Retinal pigment epithelial cell (primary cell): ENCODE data around the gene FLVCR2.

Experiments
- DNase-seq: peaks from one replicate; pipeline ENCODE4 v3.0.0-alpha.2; 2010; ENCODE audit warnings: low read depth
- H3K4me3 ChIP-seq: 2 replicates; pipeline ENCODE4 v1.5.1; 2011; ENCODE audit warnings: mild to moderate bottlenecking, low read length, control low read depth, moderate library complexity
- TF ChIP-seq, protein P1 (sequence below): conservative IDR thresholded peaks from 2 replicates; pipeline ENCODE4 v1.5.1; 2011; ENCODE audit warnings: low read depth, low read length, control low read depth, inconsistent platforms

Gene FLVCR2

DNA sequence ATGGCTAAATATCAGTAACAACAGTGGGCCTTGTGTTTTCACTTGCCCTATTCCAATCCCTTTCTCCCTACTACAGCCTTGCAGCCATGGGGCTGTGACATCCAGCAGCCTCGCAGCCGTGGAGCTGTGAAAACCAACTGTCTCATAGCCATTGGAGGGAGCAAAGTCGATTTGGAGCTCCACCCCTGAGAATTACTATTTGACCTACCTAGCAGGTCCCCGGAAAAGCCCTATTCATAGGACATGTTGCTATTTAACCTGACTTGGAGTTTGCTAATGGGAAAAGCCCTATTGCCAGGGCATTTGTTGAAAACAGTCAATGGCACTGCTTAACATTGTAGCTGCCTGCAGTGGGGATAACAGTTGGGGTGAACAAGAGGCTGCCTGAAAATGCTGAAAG lies 49.0 kb downstream of the FLVCR2 start:
- no peak overlapping the region for H3K4me3 ChIP-seq
- TF ChIP-seq, protein P1, sequence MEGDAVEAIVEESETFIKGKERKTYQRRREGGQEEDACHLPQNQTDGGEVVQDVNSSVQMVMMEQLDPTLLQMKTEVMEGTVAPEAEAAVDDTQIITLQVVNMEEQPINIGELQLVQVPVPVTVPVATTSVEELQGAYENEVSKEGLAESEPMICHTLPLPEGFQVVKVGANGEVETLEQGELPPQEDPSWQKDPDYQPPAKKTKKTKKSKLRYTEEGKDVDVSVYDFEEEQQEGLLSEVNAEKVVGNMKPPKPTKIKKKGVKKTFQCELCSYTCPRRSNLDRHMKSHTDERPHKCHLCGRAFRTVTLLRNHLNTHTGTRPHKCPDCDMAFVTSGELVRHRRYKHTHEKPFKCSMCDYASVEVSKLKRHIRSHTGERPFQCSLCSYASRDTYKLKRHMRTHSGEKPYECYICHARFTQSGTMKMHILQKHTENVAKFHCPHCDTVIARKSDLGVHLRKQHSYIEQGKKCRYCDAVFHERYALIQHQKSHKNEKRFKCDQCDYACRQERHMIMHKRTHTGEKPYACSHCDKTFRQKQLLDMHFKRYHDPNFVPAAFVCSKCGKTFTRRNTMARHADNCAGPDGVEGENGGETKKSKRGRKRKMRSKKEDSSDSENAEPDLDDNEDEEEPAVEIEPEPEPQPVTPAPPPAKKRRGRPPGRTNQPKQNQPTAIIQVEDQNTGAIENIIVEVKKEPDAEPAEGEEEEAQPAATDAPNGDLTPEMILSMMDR, result no peak
- no peak for DNase-seq

DNA sequence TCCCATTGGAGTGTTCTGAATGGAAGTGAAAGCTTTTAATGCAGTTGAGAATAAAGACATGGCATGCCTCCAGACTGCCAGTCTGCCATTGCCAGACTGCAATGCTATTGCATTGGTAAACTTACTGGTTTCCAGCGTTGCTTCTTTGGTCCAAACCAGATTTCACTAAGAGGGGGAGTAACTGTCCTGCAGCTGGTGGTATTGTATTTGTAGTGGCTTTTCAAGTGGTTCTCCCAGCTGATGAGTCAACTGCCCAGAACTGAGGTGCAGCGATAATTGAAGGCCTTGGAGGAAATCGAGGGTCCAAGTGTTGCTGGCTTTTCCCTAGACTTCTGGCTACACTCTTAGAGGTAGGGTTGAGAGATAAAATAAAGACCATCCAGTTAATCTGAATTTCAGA lies 50.4 kb downstream of the FLVCR2 start:
- H3K4me3 ChIP-seq, result no peak overlapping the region
- TF ChIP-seq, protein P1, result no peak
- DNase-seq, result no peak

DNA sequence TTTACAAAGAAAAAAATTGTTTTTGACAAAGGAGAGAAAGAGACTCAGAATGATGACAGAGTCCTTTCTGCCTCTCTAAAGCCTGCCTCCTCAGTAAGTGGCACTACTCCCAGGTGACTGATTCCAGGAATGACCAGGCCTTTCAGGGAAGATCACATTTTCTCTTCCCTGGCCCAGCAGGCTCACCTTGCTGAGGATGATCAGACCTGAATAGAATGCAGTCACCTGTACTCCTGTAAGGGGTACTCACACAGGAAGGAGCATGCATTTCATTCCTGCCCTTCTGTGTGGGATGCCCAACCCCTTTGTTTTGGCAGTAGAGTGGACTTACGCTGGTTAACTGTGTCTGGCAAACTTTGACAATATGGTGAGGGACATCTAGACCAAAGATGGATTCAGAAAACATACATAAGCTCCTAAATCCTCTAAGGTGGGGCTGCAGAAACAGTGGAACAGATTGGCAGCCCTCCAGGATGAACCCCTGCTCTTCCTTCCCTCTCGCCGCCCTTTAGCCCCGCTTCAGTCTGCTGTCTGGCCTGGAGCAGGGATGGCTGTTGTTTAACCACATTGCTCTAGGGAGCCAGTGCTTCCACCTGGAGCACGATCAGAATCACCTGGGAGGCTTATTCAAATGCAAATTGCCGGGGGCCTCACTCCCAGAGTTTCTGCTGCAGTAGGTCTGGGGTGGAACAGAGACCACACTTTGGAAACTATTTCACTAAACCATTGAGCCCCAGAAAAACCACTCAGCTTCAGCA lies 52.5 kb downstream of the FLVCR2 start:
- TF ChIP-seq, protein P1, result no peak

DNA sequence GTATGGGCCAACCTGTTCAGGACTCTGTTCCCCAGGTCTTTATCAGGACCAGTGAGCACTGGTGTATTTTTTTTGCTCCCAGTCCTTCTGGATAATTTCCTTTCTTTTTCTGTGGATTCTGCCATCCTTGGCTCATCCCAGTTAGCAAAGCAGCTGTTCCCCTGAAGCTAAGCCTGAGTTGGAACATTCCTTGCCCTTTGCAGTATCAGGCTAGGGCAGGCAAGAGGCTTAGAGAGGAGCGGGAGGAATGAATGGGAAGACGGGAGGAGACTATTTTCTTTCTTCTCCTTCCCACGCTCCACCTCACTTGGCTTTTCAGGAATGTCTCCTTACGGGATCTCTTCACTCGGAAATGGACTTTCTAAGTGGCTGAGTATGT lies 53.0 kb downstream of the FLVCR2 start:
- DNase-seq, result no peak
- no peak overlapping the region for H3K4me3 ChIP-seq
- TF ChIP-seq, protein P1, result no peak

More for the DNA sequence above, 52.5 kb downstream of the FLVCR2 start:
- no peak overlapping the region for H3K4me3 ChIP-seq
- DNase-seq, result no peak

DNA sequence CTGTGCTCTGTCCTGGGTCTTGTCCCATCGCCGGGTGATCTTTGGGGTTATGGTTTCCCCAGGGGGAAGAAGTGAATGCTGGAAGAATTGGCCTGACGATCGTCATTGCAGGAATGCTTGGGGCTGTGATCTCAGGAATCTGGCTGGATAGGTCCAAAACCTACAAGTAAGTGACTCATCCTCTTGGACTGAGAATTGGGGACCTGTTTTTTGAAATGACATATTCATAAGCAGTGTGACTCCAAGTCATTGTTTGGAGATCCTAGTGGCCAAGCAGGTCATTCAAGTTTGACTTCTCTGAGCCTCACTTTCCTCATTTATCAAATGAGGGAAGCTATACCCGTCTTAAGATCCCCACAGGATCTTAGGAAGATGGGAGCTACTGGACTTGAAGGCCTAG lies 56.4 kb downstream of the FLVCR2 start:
- DNase-seq, result no peak
- TF ChIP-seq, protein P1, result no peak
- no peak overlapping the region for H3K4me3 ChIP-seq

DNA sequence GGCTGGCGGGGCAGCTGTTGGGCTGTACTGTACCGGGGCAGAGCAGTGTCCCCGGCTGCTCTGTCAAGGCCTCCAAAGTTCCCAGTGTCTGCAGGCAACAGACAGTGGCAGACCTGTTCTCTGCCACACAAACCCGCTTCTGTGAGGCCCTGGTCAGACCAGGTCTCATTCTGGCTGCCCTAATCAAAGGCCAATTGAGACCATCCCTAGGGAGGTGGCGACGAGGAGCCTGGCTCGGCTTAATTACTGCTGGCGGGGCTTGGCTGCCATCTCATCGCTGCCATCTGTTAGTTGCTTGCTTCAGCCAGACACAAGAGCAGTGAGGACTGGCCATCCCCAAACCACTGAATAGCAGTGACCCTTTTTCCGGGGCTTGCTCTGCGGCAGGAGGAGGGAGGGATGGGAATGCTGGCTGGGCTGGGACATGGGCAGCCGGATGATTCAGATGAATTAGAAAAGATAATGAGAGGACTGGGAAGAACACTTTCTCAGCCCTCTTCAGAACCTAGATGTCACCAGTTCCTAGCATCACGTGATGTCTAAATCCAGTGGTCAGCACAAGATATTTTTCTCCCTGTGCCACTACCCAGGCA lies 57.8 kb downstream of the FLVCR2 start:
- DNase-seq, result no peak
- TF ChIP-seq, protein P1, result no peak
- no peak overlapping the region for H3K4me3 ChIP-seq

DNA sequence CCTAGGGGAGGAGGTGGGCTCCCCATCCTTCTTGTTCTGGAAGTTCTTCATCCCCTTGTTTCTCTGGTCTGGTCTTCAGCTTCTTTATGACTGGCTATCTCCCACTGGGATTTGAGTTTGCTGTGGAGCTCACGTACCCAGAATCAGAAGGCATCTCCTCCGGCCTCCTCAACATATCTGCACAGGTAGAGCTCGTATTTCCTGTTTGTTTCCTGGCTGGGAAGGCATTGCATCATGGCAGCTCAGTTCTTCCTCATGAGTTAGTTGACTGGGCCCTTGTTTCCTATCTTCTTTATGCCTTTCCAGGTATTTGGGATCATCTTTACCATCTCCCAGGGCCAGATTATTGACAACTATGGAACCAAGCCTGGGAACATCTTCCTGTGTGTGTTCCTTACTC lies 62.5 kb downstream of the FLVCR2 start:
- TF ChIP-seq, protein P1, result no peak
- no peak for DNase-seq

More for the DNA sequence above, 62.5 kb downstream of the FLVCR2 start:
- H3K4me3 ChIP-seq, result no peak overlapping the region
